ENCODE measurements around the gene THYN1. TPM values are rescaled to one million over a fixed set of nuclear protein-coding genes. Genes with fewer than 3 reads are reported as not detected.

The THYN1 gene
- total RNA-seq, 1 experiment from 2014 or later: 97.0 TPM

- Histone ChIP-seq H3K18ac (ENCODE audit: insufficient read length, low read depth, low read length) (no peak overlapping the region), H4K8ac (replicated peaks; ENCODE audit: insufficient read length, low read depth, low read length) (no peak overlapping the region), H3K9me3 (ENCODE audit: control insufficient read depth, low read depth, low read length) (no peaks in the 10 kb centered on the region), H3K14ac (ENCODE audit: insufficient read depth, low read length) (no peak overlapping the region), H3K27me3 (ENCODE audit: insufficient read depth, low read length) (no peaks in the 10 kb centered on the region), H2BK20ac (ENCODE audit: low read depth, low read length, poor library complexity, severe bottlenecking) (no peak overlapping the region), H3K79me1 (ENCODE audit: insufficient read depth, low read depth, low read length, poor library complexity, severe bottlenecking) (no peaks in the 10 kb centered on the region), H2BK5ac (ENCODE audit: insufficient read length, low read length) (no peak overlapping the region), H3K4me2 (ENCODE audit: insufficient read depth, insufficient read length, low read length) (no peak overlapping the region), H4K20me1 (ENCODE audit: control insufficient read depth, insufficient read depth, insufficient read length) (no peaks in the 10 kb centered on the region), H3K23me2 (ENCODE audit: insufficient read length, low read depth, low read length, poor library complexity, severe bottlenecking) (no peaks in the 10 kb centered on the region), H3K27ac (ENCODE audit: insufficient read length, low read depth, low read length) (no peak overlapping the region), H2BK15ac (ENCODE audit: low read depth, low read length) (no peak overlapping the region), H3K4ac (ENCODE audit: low read depth, low read length) (no peak overlapping the region), H3K56ac (ENCODE audit: insufficient read length, low read depth, low read length) (no peak overlapping the region), H2BK120ac (ENCODE audit: low read depth, low read length, poor library complexity, severe bottlenecking) (no peak overlapping the region), H3K9ac (ENCODE audit: extremely low read depth, insufficient read length, low read length) (no peak overlapping the region), H2AK5ac (ENCODE audit: insufficient read length, low read length) (no peak overlapping the region), H3K4me1 (ENCODE audit: insufficient read depth, low read length) (no peaks in the 10 kb centered on the region), H3K23ac (ENCODE audit: insufficient read length, low read depth, low read length) (no peak overlapping the region), H3T11ph (ENCODE audit: low read length) (no peak overlapping the region), H2BK12ac (ENCODE audit: insufficient read length, low read depth, low read length) (no peak overlapping the region), H4K91ac (ENCODE audit: insufficient read length, low read depth, low read length) (no peak overlapping the region), H2AFZ (ENCODE audit: low read length) (no peak overlapping the region), H4K5ac (ENCODE audit: insufficient read length, low read depth, low read length) (no peak overlapping the region), H3K79me2 (ENCODE audit: insufficient read depth, low read length) (no peaks in the 10 kb centered on the region)
- Mint-ChIP-seq H3K9me3 (no peaks in the 10 kb centered on the region), H3K27ac (no peak overlapping the region; a peak in 1 of 7 replicates), H3K27me3 (ENCODE audit: low read depth) (no peaks in the 10 kb centered on the region), H3K4me1 (peaks cover 2 to 8% of the 10 kb centered on the region in 2 experiments; a peak in 3 of 4 replicates), H3K4me3 (no peak overlapping the region), H3K36me3 (ENCODE audit: insufficient read depth in 1 of 3, low read depth in 3 of 3) (peaks cover 30 to 66% (median 33%) of the 10 kb centered on the region in 3 experiments)
- DNase-seq: no peak
- whole genome bisulfite sequencing (ENCODE audit: extremely low coverage, insufficient read length, low lambda C conversion rate): no CpG with 5 or more reads among the region's 14 CpGs
- TF ChIP-seq CTCF (conservative IDR thresholded peaks at IDR 0.05): no peak
Observed at GRCh38 chr11:134245434-134245833, 7.7 kb downstream of the THYN1 start.

Measured in H9 (cell line).